GM12891 (cell line): ENCODE results near the gene ERMARD.

Source experiments
- POLR2A ChIP-seq: IDR thresholded peaks from 2 replicates; pipeline ENCODE4 v1.6.1; 2011; ENCODE audit warnings: low read depth, low read length, control low read depth
- POLR2AphosphoS5 ChIP-seq: IDR thresholded peaks from 2 replicates; pipeline ENCODE4 v1.6.1; 2011; ENCODE audit warnings: low read depth, low read length, control low read depth

DNA sequence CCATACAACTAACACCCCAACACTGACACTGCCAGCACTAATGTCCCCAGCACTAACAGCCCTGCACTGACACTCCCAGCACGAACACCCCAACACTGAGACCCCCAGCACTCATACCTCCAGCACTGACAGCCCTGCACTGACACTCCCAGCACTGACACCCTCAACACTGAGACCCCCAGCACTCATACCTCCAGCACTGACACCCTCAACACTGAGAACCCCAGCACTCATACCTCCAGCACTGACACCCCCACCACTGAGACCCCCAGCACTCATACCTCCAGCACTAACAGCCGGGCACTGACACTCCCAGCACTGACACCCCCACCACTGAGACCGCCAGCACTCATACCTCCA, 57.2 kb downstream of the ERMARD start:
- no peak for TF ChIP-seq POLR2AphosphoS5
- no peak for TF ChIP-seq POLR2A
